ENCODE measurements around the gene FKBP14. TPM values are rescaled to one million over a fixed set of nuclear protein-coding genes. Genes with fewer than 3 reads are reported as not detected.

Gene FKBP14
- total and polyA plus RNA-seq, 2 experiments from 2014 or later: 11.8 to 12.9 TPM

DNA sequence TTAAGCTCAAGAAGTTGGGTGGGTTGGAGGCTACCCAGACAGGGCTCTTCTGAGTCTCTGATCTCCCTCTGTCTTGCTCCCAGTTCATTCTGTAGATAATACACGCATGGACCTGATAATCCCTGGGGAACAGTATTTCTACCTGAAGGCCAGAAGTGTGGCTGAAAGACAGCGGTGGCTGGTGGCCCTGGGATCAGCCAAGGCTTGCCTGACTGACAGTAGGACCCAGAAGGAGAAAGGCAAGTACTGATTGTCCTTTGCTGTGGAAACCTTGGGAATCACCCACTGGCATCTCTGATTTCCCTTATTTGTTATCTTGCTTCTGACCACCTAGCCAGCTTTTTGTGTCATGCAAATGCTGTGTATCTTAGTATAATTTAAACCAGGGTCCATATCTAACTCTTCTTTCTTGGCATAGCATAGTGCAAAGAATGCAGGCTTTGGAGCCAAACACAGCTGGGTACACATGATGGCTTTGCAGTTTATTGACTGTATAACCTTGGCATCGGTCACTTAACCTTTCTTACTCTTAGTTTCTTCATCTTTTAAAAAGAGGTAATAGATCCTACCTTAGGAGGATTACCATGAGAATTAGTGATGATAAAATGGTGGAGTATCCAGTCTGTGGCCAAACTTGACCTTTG is 19.7 kb upstream of the FKBP14 start:
- Histone ChIP-seq H3K27me3 (ENCODE audit: insufficient read depth) (no peaks in the 10 kb centered on the region), H2AFZ (no peak overlapping the region), H3K9me2 (ENCODE audit: insufficient read depth) (no peaks in the 10 kb centered on the region), H3F3A (replicated peaks; ENCODE audit: low read depth) (no peaks in the 10 kb centered on the region), H3K4me1 (ENCODE audit: insufficient read depth) (peaks cover 7% of the 10 kb centered on the region; the same call in 1 of the 2 replicates), H3K79me2 (replicated peaks; ENCODE audit: insufficient read depth) (peaks cover 36% of the 10 kb centered on the region), H3K4me3 (no peak overlapping the region), H4K20me1 (replicated peaks; ENCODE audit: insufficient read depth) (peaks cover 29% of the 10 kb centered on the region), H3K4me2 (no peak overlapping the region), H3K27ac (ENCODE audit: low read depth) (no peak overlapping the region), H3K36me3 (ENCODE audit: insufficient read depth) (peaks cover 29% of the 10 kb centered on the region; the same call in 1 of the 2 replicates)
- DNase-seq (ENCODE audit: low spot score): no peak
- ATAC-seq: no peak
- H3K4me1 Mint-ChIP-seq: peaks cover 13% of the 10 kb centered on the region; the same call in 2 of the 3 replicates
- TF ChIP-seq, protein P1, sequence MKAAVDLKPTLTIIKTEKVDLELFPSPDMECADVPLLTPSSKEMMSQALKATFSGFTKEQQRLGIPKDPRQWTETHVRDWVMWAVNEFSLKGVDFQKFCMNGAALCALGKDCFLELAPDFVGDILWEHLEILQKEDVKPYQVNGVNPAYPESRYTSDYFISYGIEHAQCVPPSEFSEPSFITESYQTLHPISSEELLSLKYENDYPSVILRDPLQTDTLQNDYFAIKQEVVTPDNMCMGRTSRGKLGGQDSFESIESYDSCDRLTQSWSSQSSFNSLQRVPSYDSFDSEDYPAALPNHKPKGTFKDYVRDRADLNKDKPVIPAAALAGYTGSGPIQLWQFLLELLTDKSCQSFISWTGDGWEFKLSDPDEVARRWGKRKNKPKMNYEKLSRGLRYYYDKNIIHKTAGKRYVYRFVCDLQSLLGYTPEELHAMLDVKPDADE (IDR thresholded peaks at IDR 0.05): no peak
- TF ChIP-seq NANOG (IDR thresholded peaks at IDR 0.05; ENCODE audit: borderline replicate concordance) (no peak), ZNF114 (CRISPR knock-in tag; IDR thresholded peaks at IDR 0.05) (no peak), ZNF331 (CRISPR knock-in tag; IDR thresholded peaks at IDR 0.05; ENCODE audit: low read depth) (no peak), STAT1 (IDR thresholded peaks at IDR 0.05; ENCODE audit: unreplicated experiment) (no peak), JUNB (IDR thresholded peaks at IDR 0.05; ENCODE audit: unreplicated experiment) (no peak), CREB1 (CRISPR knock-in tag; IDR thresholded peaks at IDR 0.05; ENCODE audit: low read depth) (no peak)
- TF ChIP-seq, protein P2, sequence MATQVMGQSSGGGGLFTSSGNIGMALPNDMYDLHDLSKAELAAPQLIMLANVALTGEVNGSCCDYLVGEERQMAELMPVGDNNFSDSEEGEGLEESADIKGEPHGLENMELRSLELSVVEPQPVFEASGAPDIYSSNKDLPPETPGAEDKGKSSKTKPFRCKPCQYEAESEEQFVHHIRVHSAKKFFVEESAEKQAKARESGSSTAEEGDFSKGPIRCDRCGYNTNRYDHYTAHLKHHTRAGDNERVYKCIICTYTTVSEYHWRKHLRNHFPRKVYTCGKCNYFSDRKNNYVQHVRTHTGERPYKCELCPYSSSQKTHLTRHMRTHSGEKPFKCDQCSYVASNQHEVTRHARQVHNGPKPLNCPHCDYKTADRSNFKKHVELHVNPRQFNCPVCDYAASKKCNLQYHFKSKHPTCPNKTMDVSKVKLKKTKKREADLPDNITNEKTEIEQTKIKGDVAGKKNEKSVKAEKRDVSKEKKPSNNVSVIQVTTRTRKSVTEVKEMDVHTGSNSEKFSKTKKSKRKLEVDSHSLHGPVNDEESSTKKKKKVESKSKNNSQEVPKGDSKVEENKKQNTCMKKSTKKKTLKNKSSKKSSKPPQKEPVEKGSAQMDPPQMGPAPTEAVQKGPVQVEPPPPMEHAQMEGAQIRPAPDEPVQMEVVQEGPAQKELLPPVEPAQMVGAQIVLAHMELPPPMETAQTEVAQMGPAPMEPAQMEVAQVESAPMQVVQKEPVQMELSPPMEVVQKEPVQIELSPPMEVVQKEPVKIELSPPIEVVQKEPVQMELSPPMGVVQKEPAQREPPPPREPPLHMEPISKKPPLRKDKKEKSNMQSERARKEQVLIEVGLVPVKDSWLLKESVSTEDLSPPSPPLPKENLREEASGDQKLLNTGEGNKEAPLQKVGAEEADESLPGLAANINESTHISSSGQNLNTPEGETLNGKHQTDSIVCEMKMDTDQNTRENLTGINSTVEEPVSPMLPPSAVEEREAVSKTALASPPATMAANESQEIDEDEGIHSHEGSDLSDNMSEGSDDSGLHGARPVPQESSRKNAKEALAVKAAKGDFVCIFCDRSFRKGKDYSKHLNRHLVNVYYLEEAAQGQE (IDR thresholded peaks at IDR 0.05; ENCODE audit: unreplicated experiment): no peak
- TF ChIP-seq, protein P3, sequence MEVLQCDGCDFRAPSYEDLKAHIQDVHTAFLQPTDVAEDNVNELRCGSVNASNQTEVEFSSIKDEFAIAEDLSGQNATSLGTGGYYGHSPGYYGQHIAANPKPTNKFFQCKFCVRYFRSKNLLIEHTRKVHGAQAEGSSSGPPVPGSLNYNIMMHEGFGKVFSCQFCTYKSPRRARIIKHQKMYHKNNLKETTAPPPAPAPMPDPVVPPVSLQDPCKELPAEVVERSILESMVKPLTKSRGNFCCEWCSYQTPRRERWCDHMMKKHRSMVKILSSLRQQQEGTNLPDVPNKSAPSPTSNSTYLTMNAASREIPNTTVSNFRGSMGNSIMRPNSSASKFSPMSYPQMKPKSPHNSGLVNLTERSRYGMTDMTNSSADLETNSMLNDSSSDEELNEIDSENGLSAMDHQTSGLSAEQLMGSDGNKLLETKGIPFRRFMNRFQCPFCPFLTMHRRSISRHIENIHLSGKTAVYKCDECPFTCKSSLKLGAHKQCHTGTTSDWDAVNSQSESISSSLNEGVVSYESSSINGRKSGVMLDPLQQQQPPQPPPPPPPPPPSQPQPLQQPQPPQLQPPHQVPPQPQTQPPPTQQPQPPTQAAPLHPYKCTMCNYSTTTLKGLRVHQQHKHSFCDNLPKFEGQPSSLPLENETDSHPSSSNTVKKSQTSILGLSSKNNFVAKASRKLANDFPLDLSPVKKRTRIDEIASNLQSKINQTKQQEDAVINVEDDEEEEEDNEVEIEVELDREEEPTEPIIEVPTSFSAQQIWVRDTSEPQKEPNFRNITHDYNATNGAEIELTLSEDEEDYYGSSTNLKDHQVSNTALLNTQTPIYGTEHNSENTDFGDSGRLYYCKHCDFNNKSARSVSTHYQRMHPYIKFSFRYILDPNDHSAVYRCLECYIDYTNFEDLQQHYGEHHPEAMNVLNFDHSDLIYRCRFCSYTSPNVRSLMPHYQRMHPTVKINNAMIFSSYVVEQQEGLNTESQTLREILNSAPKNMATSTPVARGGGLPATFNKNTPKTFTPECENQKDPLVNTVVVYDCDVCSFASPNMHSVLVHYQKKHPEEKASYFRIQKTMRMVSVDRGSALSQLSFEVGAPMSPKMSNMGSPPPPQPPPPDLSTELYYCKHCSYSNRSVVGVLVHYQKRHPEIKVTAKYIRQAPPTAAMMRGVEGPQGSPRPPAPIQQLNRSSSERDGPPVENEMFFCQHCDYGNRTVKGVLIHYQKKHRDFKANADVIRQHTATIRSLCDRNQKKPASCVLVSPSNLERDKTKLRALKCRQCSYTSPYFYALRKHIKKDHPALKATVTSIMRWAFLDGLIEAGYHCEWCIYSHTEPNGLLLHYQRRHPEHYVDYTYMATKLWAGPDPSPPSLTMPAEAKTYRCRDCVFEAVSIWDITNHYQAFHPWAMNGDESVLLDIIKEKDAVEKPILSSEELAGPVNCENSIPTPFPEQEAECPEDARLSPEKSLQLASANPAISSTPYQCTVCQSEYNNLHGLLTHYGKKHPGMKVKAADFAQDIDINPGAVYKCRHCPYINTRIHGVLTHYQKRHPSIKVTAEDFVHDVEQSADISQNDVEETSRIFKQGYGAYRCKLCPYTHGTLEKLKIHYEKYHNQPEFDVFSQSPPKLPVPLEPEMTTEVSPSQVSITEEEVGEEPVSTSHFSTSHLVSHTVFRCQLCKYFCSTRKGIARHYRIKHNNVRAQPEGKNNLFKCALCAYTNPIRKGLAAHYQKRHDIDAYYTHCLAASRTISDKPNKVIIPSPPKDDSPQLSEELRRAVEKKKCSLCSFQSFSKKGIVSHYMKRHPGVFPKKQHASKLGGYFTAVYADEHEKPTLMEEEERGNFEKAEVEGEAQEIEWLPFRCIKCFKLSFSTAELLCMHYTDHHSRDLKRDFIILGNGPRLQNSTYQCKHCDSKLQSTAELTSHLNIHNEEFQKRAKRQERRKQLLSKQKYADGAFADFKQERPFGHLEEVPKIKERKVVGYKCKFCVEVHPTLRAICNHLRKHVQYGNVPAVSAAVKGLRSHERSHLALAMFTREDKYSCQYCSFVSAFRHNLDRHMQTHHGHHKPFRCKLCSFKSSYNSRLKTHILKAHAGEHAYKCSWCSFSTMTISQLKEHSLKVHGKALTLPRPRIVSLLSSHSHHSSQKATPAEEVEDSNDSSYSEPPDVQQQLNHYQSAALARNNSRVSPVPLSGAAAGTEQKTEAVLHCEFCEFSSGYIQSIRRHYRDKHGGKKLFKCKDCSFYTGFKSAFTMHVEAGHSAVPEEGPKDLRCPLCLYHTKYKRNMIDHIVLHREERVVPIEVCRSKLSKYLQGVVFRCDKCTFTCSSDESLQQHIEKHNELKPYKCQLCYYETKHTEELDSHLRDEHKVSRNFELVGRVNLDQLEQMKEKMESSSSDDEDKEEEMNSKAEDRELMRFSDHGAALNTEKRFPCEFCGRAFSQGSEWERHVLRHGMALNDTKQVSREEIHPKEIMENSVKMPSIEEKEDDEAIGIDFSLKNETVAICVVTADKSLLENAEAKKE (CRISPR knock-in tag; IDR thresholded peaks at IDR 0.05): no peak
- H3K4me3 Mint-ChIP-seq: no peak overlapping the region
- H3K9me3 Mint-ChIP-seq: no peaks in the 10 kb centered on the region
- H3K27ac Mint-ChIP-seq: no peak overlapping the region
- H3K36me3 Mint-ChIP-seq (ENCODE audit: low read depth): peaks cover 23% of the 10 kb centered on the region; the same call in 2 of the 3 replicates
- no peaks in the 10 kb centered on the region for H3K27me3 Mint-ChIP-seq (ENCODE audit: insufficient read depth, low read depth, poor library complexity)
